ENCODE results near the gene TUBG1. TPM values are rescaled to one million over a fixed set of nuclear protein-coding genes. Genes with fewer than 3 reads are reported as not detected.
A peak's percentile ranks its signal among the peaks of the same experiment; 100 is the strongest.

TUBG1 gene
- total and polyA plus RNA-seq, 9 of the 15 experiments (the other 6 are each of a cell fraction or from before 2014, with no cell fraction given) = 33.1 to 147 (median 66.0) TPM

DNA sequence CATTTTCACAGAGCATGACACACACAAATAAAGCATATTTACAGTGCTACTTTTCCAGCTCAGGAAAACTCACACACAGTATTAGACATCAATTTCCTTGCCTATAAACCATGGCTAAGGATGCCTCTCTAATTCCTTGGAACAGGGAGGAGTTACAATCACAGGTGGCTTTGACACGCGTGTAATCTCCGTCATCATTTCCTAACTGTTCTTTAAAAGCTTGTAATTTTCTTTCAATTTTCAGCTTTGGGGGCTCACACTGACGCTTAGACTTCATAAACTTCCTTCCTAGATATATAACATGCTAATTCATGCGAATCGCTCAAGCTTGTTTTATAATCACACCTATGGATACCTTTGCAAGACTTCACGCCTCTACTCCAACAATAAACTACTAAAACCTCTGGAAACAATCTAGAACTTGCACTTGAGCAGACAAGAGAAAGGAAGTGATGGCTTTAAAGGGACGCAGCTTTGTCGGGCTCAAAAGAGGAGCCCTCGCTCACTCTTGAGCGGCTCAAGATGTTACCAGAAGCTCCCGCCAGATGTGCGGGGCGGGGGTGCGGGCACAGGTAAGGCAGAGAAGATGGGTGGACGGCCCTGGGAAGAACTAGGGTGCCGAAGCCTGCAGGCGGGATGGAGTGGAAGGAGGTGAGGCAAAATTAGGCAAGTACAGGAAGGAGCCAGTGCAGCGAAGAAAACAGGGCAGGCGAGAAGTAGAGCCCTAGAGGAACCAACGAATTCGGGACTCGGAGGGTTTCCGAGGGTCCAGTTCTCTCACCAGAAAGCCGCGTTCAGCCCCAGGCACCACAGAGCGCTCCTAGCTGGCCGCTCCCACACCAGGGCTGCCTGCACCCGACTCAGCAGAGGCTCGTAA is 940 bp upstream of the TUBG1 start (continued):
- TF ChIP-seq ZNF318 (IDR thresholded peaks at IDR 0.05; ENCODE audit: borderline replicate concordance in 1 of 2, low read depth in 1 of 2) = no peak
- TF ChIP-seq CREB1 (IDR thresholded peaks at IDR 0.05) = no peak
- TF ChIP-seq CREB1 (CRISPR knock-in tag; IDR thresholded peaks at IDR 0.05) = no peak
- TF ChIP-seq GABPB1 (CRISPR knock-in tag; IDR thresholded peaks at IDR 0.05) = no peak
- 0 out of 2 replicates have a peak, but pooled peaks have one; percentile 2 for TF ChIP-seq TEAD4 (IDR thresholded peaks at IDR 0.05; ENCODE audit: low read length)
- no peak for TF ChIP-seq TEAD4 (CRISPR knock-in tag; IDR thresholded peaks at IDR 0.05; ENCODE audit: borderline replicate concordance)
- no peak for TF ChIP-seq RB1 (IDR thresholded peaks at IDR 0.05; ENCODE audit: low read depth)
- TF ChIP-seq ILK (tag; IDR thresholded peaks at IDR 0.05; ENCODE audit: borderline replicate concordance, low read depth) = no peak
- no peak for TF ChIP-seq ZNF780A (CRISPR knock-in tag; IDR thresholded peaks at IDR 0.05)
- no peak for TF ChIP-seq ZFPM2 (CRISPR knock-in tag; IDR thresholded peaks at IDR 0.05)
- no peak for TF ChIP-seq MTA2 (IDR thresholded peaks at IDR 0.05; ENCODE audit: low read depth)
- TF ChIP-seq FUS (optimal IDR thresholded peaks at IDR 0.05; ENCODE audit: low read depth, low read length) = no peak
- TF ChIP-seq, protein P1, sequence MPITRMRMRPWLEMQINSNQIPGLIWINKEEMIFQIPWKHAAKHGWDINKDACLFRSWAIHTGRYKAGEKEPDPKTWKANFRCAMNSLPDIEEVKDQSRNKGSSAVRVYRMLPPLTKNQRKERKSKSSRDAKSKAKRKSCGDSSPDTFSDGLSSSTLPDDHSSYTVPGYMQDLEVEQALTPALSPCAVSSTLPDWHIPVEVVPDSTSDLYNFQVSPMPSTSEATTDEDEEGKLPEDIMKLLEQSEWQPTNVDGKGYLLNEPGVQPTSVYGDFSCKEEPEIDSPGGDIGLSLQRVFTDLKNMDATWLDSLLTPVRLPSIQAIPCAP (CRISPR knock-in tag; IDR thresholded peaks at IDR 0.05; ENCODE audit: borderline replicate concordance) = no peak
- no peak for TF ChIP-seq PCBP1 (IDR thresholded peaks at IDR 0.05; ENCODE audit: low read depth, low read length, poor library complexity, severe bottlenecking)
- TF ChIP-seq, protein P2, sequence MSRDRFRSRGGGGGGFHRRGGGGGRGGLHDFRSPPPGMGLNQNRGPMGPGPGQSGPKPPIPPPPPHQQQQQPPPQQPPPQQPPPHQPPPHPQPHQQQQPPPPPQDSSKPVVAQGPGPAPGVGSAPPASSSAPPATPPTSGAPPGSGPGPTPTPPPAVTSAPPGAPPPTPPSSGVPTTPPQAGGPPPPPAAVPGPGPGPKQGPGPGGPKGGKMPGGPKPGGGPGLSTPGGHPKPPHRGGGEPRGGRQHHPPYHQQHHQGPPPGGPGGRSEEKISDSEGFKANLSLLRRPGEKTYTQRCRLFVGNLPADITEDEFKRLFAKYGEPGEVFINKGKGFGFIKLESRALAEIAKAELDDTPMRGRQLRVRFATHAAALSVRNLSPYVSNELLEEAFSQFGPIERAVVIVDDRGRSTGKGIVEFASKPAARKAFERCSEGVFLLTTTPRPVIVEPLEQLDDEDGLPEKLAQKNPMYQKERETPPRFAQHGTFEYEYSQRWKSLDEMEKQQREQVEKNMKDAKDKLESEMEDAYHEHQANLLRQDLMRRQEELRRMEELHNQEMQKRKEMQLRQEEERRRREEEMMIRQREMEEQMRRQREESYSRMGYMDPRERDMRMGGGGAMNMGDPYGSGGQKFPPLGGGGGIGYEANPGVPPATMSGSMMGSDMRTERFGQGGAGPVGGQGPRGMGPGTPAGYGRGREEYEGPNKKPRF (IDR thresholded peaks at IDR 0.05; ENCODE audit: low read depth, low read length) = no peak
- TF ChIP-seq MIER1 (IDR thresholded peaks at IDR 0.05; ENCODE audit: low read depth) = 0 out of 2 replicates have a peak, but pooled peaks have one; percentile 35
- TF ChIP-seq WHSC1 (IDR thresholded peaks at IDR 0.05; ENCODE audit: low read length) = no peak
